Testis (tissue), 3 donors: Measurements from ENCODE around the gene MICB. TPM values are rescaled to one million over a fixed set of nuclear protein-coding genes. Genes with fewer than 3 reads are reported as not detected.

ENCODE experiments used
- DNase-seq: peaks from one replicate; pipeline ENCODE4 v3.0.0-alpha.2; 2019
- H3K27ac ChIP-seq, 2 donors: fragments of 200-600 bp; sonication (generic); one replicate each; pipeline ENCODE4 v1.5.1; 2019
- H3K27me3 ChIP-seq: fragments of 200-600 bp; sonication (generic); one replicate; pipeline ENCODE4 v1.5.1; 2019
- H3K36me3 ChIP-seq: fragments of 200-600 bp; sonication (generic); one replicate; pipeline ENCODE4 v1.5.1; 2017; ENCODE audit warnings: low read depth; ENCODE audit errors: missing control alignments
- H3K4me1 ChIP-seq: fragments of 200-600 bp; sonication (generic); one replicate; pipeline ENCODE4 v1.5.1; 2019
- H3K4me3 ChIP-seq, 2 donors: fragments of 200-600 bp; sonication (generic); one replicate each; pipeline ENCODE4 v1.5.1; 2017 to 2019
- H3K9me3 ChIP-seq: fragments of 200-600 bp; sonication (generic); one replicate; pipeline ENCODE4 v1.5.1; 2017
- POLR2A ChIP-seq: fragments of 450-650 bp; IDR thresholded peaks from one replicate; pipeline ENCODE4 v1.6.1; 2017; ENCODE audit warnings: antibody characterized with exemption, mild to moderate bottlenecking, moderate library complexity
- WGBS, 2 donors: methylation state at CpG; one replicate each; pipeline ENCODE4 v1.1.5; 2018; 5-methylcytosine and 5-hydroxymethylcytosine counted together
- intact Hi-C: fragments of 100-400 bp; cut with DNase I; formaldehyde crosslinking; loops from one replicate; pipeline ENCODE4 v1.15.1; 2023; ENCODE audit warnings: low total_unique reads
- polyA plus RNA-seq: library from polyadenylated mRNA; stranded (reverse); fragments of 350-450 nt; fragmentation: Illumina TruSeq; extraction: RNeasy Lipid Tissue Mini Kit (QIAGEN cat#74804); gene quantifications from one replicate; pipeline ENCODE4 v1.2.3, GENCODE V29; 2014; ENCODE audit warnings: low read depth, low replicate concordance; ENCODE audit not compliant: insufficient read depth
- small RNA-seq, 2 donors: library from RNA; depleted of rRNA; stranded (forward); fragments of <200 nt; gene quantifications; one replicate each; pipeline ENCODE3, GENCODE V24; 2016
- total RNA-seq, 2 donors: library from RNA; depleted of rRNA; stranded (reverse); fragments of >200 nt; gene quantifications; one replicate each; pipeline ENCODE4 v1.2.3, GENCODE V29; 2016
- TF ChIP-seq, protein P1 (sequence below), 3 experiments: fragments of 450-650 bp in 2 of 3; fragments of 200-600 bp in 1 of 3; sonication (generic) in 1 of 3; IDR thresholded peaks; one replicate each; pipeline ENCODE4 v1.5.1; 2016 to 2019; ENCODE audit warnings: antibody characterized with exemption in 3 of 3, mild to moderate bottlenecking in 2 of 3, moderate library complexity in 1 of 3

MICB gene
- total and polyA plus RNA-seq, 3 donors from 2014 or later = 4.1 to 5.4 (median 4.4) TPM

GRCh38 chr6:31559606-31559957 lies 61.6 kb downstream of the MICB start:
- H3K4me3 ChIP-seq = no peak overlapping the region
- intact Hi-C loops = no loop called here
- H3K27me3 ChIP-seq = no peaks in the 10 kb centered on the region
- no peaks in the 10 kb centered on the region for H3K4me1 ChIP-seq
- no peaks in the 10 kb centered on the region for H3K36me3 ChIP-seq
- no peak for DNase-seq
- 77 to 84% methylated on average over 4 of the region's 4 CpGs for WGBS, 2 donors
- no peaks in the 10 kb centered on the region for H3K9me3 ChIP-seq
- no peak for TF ChIP-seq POLR2A
- TF ChIP-seq, protein P1, sequence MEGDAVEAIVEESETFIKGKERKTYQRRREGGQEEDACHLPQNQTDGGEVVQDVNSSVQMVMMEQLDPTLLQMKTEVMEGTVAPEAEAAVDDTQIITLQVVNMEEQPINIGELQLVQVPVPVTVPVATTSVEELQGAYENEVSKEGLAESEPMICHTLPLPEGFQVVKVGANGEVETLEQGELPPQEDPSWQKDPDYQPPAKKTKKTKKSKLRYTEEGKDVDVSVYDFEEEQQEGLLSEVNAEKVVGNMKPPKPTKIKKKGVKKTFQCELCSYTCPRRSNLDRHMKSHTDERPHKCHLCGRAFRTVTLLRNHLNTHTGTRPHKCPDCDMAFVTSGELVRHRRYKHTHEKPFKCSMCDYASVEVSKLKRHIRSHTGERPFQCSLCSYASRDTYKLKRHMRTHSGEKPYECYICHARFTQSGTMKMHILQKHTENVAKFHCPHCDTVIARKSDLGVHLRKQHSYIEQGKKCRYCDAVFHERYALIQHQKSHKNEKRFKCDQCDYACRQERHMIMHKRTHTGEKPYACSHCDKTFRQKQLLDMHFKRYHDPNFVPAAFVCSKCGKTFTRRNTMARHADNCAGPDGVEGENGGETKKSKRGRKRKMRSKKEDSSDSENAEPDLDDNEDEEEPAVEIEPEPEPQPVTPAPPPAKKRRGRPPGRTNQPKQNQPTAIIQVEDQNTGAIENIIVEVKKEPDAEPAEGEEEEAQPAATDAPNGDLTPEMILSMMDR (IDR thresholded peaks at IDR 0.05) = no peak
- no peak overlapping the region for H3K27ac ChIP-seq

DNA sequence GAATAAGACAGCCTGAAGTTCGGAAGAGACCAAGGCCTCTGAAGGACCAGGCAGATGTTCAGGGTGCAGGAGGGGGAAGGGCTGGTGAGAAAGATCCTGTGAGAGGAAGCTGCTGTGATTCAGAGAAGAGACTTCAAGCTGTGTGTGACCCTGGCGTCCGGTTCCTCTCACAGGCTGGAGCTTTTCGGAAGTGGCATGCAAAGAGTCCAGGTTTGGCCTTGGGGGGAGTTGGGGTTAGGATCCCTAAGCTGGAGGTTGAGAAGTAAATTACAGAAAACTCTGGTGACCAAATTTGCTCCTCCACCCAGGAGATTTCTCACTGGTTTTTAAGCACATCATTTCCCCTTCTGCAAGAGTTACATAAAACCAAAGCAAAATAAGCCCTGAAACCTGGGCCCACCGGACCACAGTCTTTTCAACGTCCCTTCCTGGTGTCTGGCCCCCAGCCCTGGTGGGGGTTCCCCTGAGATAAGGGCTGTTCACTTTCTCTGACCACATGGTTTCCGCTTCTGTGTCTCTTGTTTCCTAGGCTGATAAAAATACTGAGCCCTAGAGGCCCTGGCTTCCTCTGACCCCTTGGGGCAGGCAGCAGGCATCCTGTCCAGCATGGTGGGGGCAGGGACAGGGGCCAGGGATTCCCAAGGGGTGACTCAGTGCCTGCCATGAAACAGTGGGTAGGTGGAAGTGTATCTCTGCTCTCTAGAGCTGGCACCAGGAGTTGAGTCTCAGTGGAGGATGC lies 62.2 kb downstream of the MICB start:
- Histone ChIP-seq H3K4me3 (no peak overlapping the region), H3K27ac (no peak overlapping the region), H3K4me1 (no peaks in the 10 kb centered on the region), H3K9me3 (no peaks in the 10 kb centered on the region), H3K36me3 (no peaks in the 10 kb centered on the region), H3K27me3 (no peaks in the 10 kb centered on the region)
- DNase-seq = no peak
- 68 to 69% methylated on average over 7 of the region's 7 CpGs for WGBS, 2 donors
- intact Hi-C loops = no loop called here
- TF ChIP-seq POLR2A = no peak
- TF ChIP-seq, protein P1 (IDR thresholded peaks at IDR 0.05) = no peak

GRCh38 chr6:31560697-31561058 lies 62.7 kb downstream of the MICB start:
- intact Hi-C loops = no loop called here
- TF ChIP-seq POLR2A = no peak
- TF ChIP-seq, protein P1 (IDR thresholded peaks at IDR 0.05) = no peak
- H3K27ac ChIP-seq = no peak overlapping the region

More at GRCh38 chr6:31560697-31561058, 62.7 kb downstream of the MICB start:
- DNase-seq = no peak
- Histone ChIP-seq H3K4me1 (no peaks in the 10 kb centered on the region), H3K27me3 (no peaks in the 10 kb centered on the region), H3K4me3 (no peak overlapping the region), H3K36me3 (no peaks in the 10 kb centered on the region), H3K9me3 (no peaks in the 10 kb centered on the region)

Small RNA genes lying within 50 kb of the gene (small RNA-seq; reads per million reads assigned to genes)
- gene AL663061.1 (0 reads per million in 2 donors), gene RF00019 (0 reads per million in 2 donors), gene SNORD117 (434 to 581 reads per million in 2 donors), gene SNORD84 (0 reads per million in 2 donors)

Other genes starting within 250 kb of the MICB start
- gene HLA-C, start 226.1 kb upstream of the MICB start, total RNA-seq = 100 to 1,000 TPM; 104 to 135 TPM
- 213 TPM for gene HLA-C, start 226.1 kb upstream of the MICB start, polyA plus RNA-seq
- gene HLA-B, start 141.0 kb upstream of the MICB start, total RNA-seq = 100 to 1,000 TPM; 425 to 439 TPM
- gene HLA-B, start 141.0 kb upstream of the MICB start, polyA plus RNA-seq = 943 TPM
- gene MICA, start 94.5 kb upstream of the MICB start, total RNA-seq = 10 to 100 TPM; 24.7 to 28.2 TPM
- 18.2 TPM for gene MICA, start 94.5 kb upstream of the MICB start, polyA plus RNA-seq
- gene MCCD1, start 30.8 kb downstream of the MICB start, total RNA-seq = not detected
- gene MCCD1, start 30.8 kb downstream of the MICB start, polyA plus RNA-seq = not detected
- 100 to 1,000 TPM; 312 to 360 TPM for gene DDX39B, start 43.9 kb downstream of the MICB start, total RNA-seq
- 250 TPM for gene DDX39B, start 43.9 kb downstream of the MICB start, polyA plus RNA-seq
- gene ATP6V1G2, start 48.5 kb downstream of the MICB start, total RNA-seq = 1 to 10 TPM; 3.3 to 6.9 TPM
- 4.7 TPM for gene ATP6V1G2, start 48.5 kb downstream of the MICB start, polyA plus RNA-seq
- gene NFKBIL1, start 49.5 kb downstream of the MICB start, total RNA-seq = 10 to 100 TPM; 51.2 to 55.3 TPM
- gene NFKBIL1, start 49.5 kb downstream of the MICB start, polyA plus RNA-seq = 25.9 TPM
- gene LTA, start 74.1 kb downstream of the MICB start, total RNA-seq = 1 to 10 TPM; 1.3 to 2.6 TPM
- 2.0 TPM for gene LTA, start 74.1 kb downstream of the MICB start, polyA plus RNA-seq
- under 1 TPM; 0.24 to 0.31 TPM for gene TNF, start 77.4 kb downstream of the MICB start, total RNA-seq
- gene TNF, start 77.4 kb downstream of the MICB start, polyA plus RNA-seq = 1.1 TPM
- 1 to 10 TPM in 1 of 2 donors, not detected in 1; 2.0 TPM for gene LTB, start 84.3 kb downstream of the MICB start, total RNA-seq
- gene LTB, start 84.3 kb downstream of the MICB start, polyA plus RNA-seq = 7.2 TPM
- 1 to 10 TPM in 1 of 2 donors, under 1 TPM in 1; 0.71 to 1.2 TPM for gene LST1, start 88.1 kb downstream of the MICB start, total RNA-seq
- gene LST1, start 88.1 kb downstream of the MICB start, polyA plus RNA-seq = 13.0 TPM
- gene NCR3, start 94.9 kb downstream of the MICB start, total RNA-seq = 1 to 10 TPM in 1 of 2 donors, not detected in 1; 2.6 TPM
- 1.7 TPM for gene NCR3, start 94.9 kb downstream of the MICB start, polyA plus RNA-seq
- gene AIF1, start 117.1 kb downstream of the MICB start, total RNA-seq = 1 to 10 TPM; 2.9 to 6.3 TPM
- 34.8 TPM for gene AIF1, start 117.1 kb downstream of the MICB start, polyA plus RNA-seq
- 100 to 1,000 TPM; 288 to 301 TPM for gene PRRC2A, start 122.6 kb downstream of the MICB start, total RNA-seq
- gene PRRC2A, start 122.6 kb downstream of the MICB start, polyA plus RNA-seq = 473 TPM
- 100 to 1,000 TPM; 654 to 710 TPM for gene BAG6, start 154.5 kb downstream of the MICB start, total RNA-seq
- gene BAG6, start 154.5 kb downstream of the MICB start, polyA plus RNA-seq = 861 TPM
- gene APOM, start 157.7 kb downstream of the MICB start, total RNA-seq = 1 to 10 TPM; 7.5 to 9.8 TPM
- gene APOM, start 157.7 kb downstream of the MICB start, polyA plus RNA-seq = 27.9 TPM
- 10 to 100 TPM; 13.9 to 17.8 TPM for gene C6orf47, start 162.6 kb downstream of the MICB start, total RNA-seq
- gene C6orf47, start 162.6 kb downstream of the MICB start, polyA plus RNA-seq = 11.9 TPM
- 10 to 100 TPM; 34.5 to 46.1 TPM for gene GPANK1, start 166.9 kb downstream of the MICB start, total RNA-seq
- gene GPANK1, start 166.9 kb downstream of the MICB start, polyA plus RNA-seq = 81.3 TPM
- 100 to 1,000 TPM; 397 to 421 TPM for gene CSNK2B, start 167.9 kb downstream of the MICB start, total RNA-seq
- gene CSNK2B, start 167.9 kb downstream of the MICB start, polyA plus RNA-seq = 523 TPM
- 10 to 100 TPM; 14.0 to 15.9 TPM for gene LY6G5B, start 171.8 kb downstream of the MICB start, total RNA-seq
- 16.3 TPM for gene LY6G5B, start 171.8 kb downstream of the MICB start, polyA plus RNA-seq
- 10 to 100 TPM in 1 of 2 donors, 1 to 10 TPM in 1; 8.7 to 18.3 TPM for gene LY6G5C, start 182.9 kb downstream of the MICB start, total RNA-seq
- gene LY6G5C, start 182.9 kb downstream of the MICB start, polyA plus RNA-seq = 14.0 TPM
- 10 to 100 TPM; 77.0 to 85.9 TPM for gene ABHD16A, start 205.2 kb downstream of the MICB start, total RNA-seq
- 108 TPM for gene ABHD16A, start 205.2 kb downstream of the MICB start, polyA plus RNA-seq
- gene LY6G6F, start 208.7 kb downstream of the MICB start, total RNA-seq = not detected
- gene LY6G6F, start 208.7 kb downstream of the MICB start, polyA plus RNA-seq = 0.41 TPM
- gene LY6G6D, start 217.2 kb downstream of the MICB start, total RNA-seq = not detected
- not detected for gene LY6G6D, start 217.2 kb downstream of the MICB start, polyA plus RNA-seq
- gene LY6G6C, start 223.6 kb downstream of the MICB start, total RNA-seq = under 1 TPM in 1 of 2 donors, not detected in 1; 0.39 TPM
- gene LY6G6C, start 223.6 kb downstream of the MICB start, polyA plus RNA-seq = 1.4 TPM
- under 1 TPM; 0.74 to 0.94 TPM for gene MPIG6B, start 225.2 kb downstream of the MICB start, total RNA-seq
- gene MPIG6B, start 225.2 kb downstream of the MICB start, polyA plus RNA-seq = 1.3 TPM
- gene DDAH2, start 231.2 kb downstream of the MICB start, total RNA-seq = 10 to 100 TPM; 19.6 to 38.0 TPM
- gene DDAH2, start 231.2 kb downstream of the MICB start, polyA plus RNA-seq = 50.8 TPM
- 10 to 100 TPM; 35.4 to 93.5 TPM for gene CLIC1, start 238.4 kb downstream of the MICB start, total RNA-seq
- 130 TPM for gene CLIC1, start 238.4 kb downstream of the MICB start, polyA plus RNA-seq
- 100 to 1,000 TPM in 1 of 2 donors, 10 to 100 TPM in 1; 77.6 to 135 TPM for gene MSH5, start 241.9 kb downstream of the MICB start, total RNA-seq
- gene MSH5, start 241.9 kb downstream of the MICB start, polyA plus RNA-seq = 36.2 TPM